Measurements from ENCODE around the gene ZSCAN12.
"Not testable (repeated sequence)": the region's sequence is repeated elsewhere in the genome, so short reads cannot be mapped to it uniquely, and the experiment has no call there.

ZSCAN12 gene

DNA sequence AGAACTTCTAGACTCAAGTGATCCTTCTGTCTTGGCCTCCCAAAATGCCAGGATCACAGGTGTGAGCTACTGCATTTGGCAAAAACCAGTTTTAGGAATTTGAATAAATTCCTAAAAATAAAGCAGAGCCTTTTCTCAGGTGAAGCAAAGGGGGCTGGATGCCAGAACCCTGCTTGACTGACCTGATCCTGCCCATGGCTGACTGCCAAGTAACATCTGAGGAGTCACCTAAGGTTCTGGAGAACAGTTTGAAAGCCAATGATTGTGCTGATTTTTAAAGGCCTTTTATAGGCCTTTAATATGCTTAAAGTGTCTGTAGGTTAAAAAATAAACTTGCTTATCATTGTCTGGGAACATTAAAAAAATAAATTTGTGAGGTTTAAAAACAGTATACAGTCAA lies 14.1 kb upstream of the ZSCAN12 start:
- POLR2A ChIA-PET (ENCODE audit: low non-redundant PET), result no interaction called here

DNA sequence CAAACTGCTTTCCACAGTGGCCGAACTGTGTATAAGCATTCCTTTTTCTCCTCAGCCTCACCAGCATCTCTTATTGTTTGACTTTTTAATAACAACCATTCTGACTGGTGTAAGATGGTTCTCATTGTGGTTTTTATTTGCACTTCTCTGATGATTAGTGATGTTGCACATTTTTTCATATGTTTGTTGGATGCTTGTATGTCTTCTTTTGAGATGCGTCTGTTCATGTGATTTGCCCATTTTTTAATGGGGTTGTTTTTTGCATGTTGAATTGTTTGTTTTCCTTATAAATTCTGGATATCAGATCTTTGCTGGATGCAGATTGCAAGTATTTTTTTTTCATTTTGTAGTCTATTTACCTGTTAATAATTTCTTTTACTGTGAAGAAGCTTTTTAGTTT lies 11.2 kb upstream of the ZSCAN12 start:
- no peak for DNase-seq (ENCODE audit: low spot score)
- CTCF ChIA-PET, result no interaction called here
- no peak overlapping the region for H3K27ac ChIP-seq
- TF ChIP-seq, protein P1, sequence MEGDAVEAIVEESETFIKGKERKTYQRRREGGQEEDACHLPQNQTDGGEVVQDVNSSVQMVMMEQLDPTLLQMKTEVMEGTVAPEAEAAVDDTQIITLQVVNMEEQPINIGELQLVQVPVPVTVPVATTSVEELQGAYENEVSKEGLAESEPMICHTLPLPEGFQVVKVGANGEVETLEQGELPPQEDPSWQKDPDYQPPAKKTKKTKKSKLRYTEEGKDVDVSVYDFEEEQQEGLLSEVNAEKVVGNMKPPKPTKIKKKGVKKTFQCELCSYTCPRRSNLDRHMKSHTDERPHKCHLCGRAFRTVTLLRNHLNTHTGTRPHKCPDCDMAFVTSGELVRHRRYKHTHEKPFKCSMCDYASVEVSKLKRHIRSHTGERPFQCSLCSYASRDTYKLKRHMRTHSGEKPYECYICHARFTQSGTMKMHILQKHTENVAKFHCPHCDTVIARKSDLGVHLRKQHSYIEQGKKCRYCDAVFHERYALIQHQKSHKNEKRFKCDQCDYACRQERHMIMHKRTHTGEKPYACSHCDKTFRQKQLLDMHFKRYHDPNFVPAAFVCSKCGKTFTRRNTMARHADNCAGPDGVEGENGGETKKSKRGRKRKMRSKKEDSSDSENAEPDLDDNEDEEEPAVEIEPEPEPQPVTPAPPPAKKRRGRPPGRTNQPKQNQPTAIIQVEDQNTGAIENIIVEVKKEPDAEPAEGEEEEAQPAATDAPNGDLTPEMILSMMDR (conservative IDR thresholded peaks at IDR 0.05; ENCODE audit: low read depth), result no peak
- POLR2A ChIA-PET (ENCODE audit: low non-redundant PET), result no interaction called here

More for the DNA sequence above, 14.1 kb upstream of the ZSCAN12 start:
- CTCF ChIA-PET, result no interaction called here
- TF ChIP-seq, protein P1 (conservative IDR thresholded peaks at IDR 0.05; ENCODE audit: low read depth), result no peak
- no peak for DNase-seq (ENCODE audit: low spot score)
- H3K27ac ChIP-seq, result no peak overlapping the region

DNA sequence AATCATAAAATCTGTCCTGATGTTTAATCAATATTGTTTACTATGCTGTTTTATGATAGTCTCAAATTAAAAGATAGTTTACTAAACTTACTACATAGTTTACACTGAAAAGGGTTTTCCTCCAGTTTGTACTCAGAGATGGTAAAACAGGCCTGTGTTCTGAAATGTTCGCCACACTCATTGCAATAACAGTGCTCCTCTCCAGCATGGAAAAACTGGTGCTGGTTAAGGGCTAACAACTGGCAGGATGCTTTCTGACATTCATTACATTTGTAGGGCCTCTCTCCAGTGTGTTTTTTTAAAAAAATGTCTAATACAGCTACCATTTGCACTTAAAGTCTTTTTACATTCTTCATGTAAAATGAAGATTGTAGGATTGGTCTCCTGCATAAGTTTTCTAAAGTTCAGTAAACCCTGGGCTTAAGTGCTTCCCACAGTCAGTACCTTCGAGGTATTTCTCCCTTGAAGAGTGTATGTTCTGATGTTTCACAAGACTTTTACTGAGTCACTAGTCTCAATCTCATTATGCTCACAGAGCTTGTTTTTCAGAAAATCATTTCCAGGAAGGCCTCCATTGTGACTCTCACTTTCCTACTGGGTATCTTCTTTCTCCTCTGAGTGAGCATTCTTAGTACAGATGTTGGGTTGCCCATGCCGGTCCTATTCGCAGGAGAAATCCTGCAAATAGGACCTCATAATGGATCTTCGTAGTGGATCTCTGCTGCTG lies 8.7 kb upstream of the ZSCAN12 start:
- no peak for DNase-seq (ENCODE audit: low spot score)
- TF ChIP-seq, protein P1 (conservative IDR thresholded peaks at IDR 0.05; ENCODE audit: low read depth), result no peak
- ChIA-PET POLR2A (ENCODE audit: low non-redundant PET) (no interaction called here), CTCF (no interaction called here)
- no peak overlapping the region for H3K27ac ChIP-seq

DNA sequence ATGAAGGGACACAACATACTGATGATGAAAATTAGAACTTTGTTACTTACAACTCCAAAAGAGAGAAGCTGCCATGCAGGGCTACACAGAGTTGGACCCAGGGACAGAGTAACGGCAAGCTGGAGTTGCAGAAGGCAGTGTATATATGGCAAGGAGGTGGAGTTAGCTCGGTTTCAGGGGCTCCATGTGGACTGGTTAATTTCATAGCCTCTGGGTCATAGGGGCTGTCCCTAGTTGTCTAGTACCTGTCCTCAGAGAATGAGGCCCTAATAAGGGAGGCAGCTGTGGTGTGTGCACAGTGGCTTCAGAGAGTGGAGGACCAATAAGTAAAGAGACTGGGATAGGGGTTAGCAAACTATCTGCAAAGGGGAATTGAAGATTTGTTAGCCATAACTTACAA lies 7.9 kb upstream of the ZSCAN12 start:
- TF ChIP-seq, protein P1 (conservative IDR thresholded peaks at IDR 0.05; ENCODE audit: low read depth), result no peak
- CTCF ChIA-PET, result interaction anchor here (0.6 kb wide), 1 partner anchor 407 kb away, joined by 3 read pairs; no protein-coding TSS in a partner anchor
- H3K27ac ChIP-seq, result no peak overlapping the region
- no peak for DNase-seq (ENCODE audit: low spot score)
- POLR2A ChIA-PET (ENCODE audit: low non-redundant PET), result no interaction called here

DNA sequence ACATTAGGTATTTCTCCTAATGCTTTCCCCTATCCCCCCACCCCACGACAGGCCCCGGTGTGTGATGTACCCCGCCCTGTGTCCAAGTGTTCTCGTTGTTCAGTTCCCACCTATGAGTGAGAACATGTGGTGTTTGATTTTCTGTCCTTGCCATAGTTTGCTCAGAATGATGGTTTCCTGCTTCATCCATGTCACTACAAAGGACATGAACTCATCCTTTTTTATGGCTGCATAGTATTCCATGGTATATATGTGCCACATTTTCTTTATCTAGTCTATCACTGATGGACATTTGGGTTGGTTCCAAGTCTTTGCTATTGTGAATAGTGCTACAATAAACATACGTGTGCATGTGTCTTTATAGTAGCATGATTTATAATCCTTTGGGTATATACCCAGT lies 4.4 kb upstream of the ZSCAN12 start:
- POLR2A ChIA-PET (ENCODE audit: low non-redundant PET); H3K27ac ChIP-seq; CTCF ChIA-PET; DNase-seq (ENCODE audit: low spot score): not testable (repeated sequence)

DNA sequence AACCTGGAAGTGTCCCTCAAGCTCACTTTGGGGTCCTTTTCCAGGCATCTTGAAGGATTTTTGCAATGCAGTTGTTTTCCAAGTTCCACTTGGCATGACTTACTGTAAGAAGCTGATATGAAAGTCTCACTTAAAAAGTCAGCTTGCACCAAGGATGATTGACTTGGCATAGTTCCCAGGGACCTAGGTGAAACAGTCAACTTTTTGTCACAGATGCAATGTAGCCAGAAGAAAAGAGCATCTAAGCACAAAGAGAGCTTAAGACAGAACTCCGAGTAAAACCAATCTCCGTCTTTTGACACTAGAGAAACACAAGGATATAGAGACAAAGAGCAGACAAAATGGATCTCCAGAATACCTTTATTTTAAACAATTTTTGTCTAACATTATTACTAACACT lies 2.6 kb upstream of the ZSCAN12 start:
- POLR2A ChIA-PET (ENCODE audit: low non-redundant PET), result no interaction called here
- CTCF ChIA-PET, result interaction anchor here (0.7 kb wide), 1 partner anchor 1137 kb away, joined by 3 read pairs; no protein-coding TSS in a partner anchor
- TF ChIP-seq, protein P1 (conservative IDR thresholded peaks at IDR 0.05; ENCODE audit: low read depth), result no peak

DNA sequence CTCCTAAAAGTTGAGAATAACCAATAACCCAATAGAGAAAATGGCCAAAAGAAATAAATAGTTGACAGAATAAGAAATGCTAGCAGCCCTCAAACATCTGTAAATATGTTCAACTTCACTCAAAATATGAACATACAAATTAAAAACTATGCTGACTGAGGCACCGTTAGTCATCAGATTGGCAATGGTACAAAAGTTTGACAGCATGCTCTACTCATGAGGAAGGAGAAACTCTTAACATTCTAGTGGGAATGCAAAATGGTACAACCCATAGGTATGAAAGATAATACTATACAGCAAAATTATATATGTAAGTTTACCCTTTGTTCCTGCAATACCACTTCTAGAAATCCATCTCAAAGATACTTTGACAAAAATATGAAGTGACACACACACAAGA lies 1.6 kb upstream of the ZSCAN12 start:
- ChIA-PET POLR2A (ENCODE audit: low non-redundant PET) (no interaction called here), CTCF (no interaction called here)
- no peak for DNase-seq (ENCODE audit: low spot score)
- H3K27ac ChIP-seq, result no peak overlapping the region
- TF ChIP-seq, protein P1 (conservative IDR thresholded peaks at IDR 0.05; ENCODE audit: low read depth), result no peak

More for the DNA sequence above, 2.6 kb upstream of the ZSCAN12 start:
- no peak overlapping the region for H3K27ac ChIP-seq
- no peak for DNase-seq (ENCODE audit: low spot score)
